Activated naive CD8-positive, alpha-beta T cell treated with anti-CD3 and anti-CD28 coated beads for 36 hours (primary cell): Measurements from ENCODE around the gene TOR1B. TPM values are rescaled to one million over a fixed set of nuclear protein-coding genes. Genes with fewer than 3 reads are reported as not detected.

Experiments used
- DNase-seq: peaks from one replicate; pipeline ENCODE4 v3.0.0; 2021
- H3K27ac Mint-ChIP-seq: one replicate; pipeline ENCODE4 v1.8.0; 2022; ENCODE audit warnings: mild to moderate bottlenecking, moderate library complexity, mixed read lengths
- H3K27me3 Mint-ChIP-seq: one replicate; pipeline ENCODE4 v1.8.0; 2022; ENCODE audit warnings: mild to moderate bottlenecking, mixed read lengths
- H3K36me3 Mint-ChIP-seq: one replicate; pipeline ENCODE4 v1.8.0; 2021; ENCODE audit warnings: mild to moderate bottlenecking, mixed read lengths
- H3K4me1 Mint-ChIP-seq: one replicate; pipeline ENCODE4 v1.8.0; 2021; ENCODE audit warnings: mixed read lengths
- H3K4me3 Mint-ChIP-seq: one replicate; pipeline ENCODE4 v1.8.0; 2022; ENCODE audit warnings: mild to moderate bottlenecking, moderate library complexity, mixed read lengths
- H3K9me3 Mint-ChIP-seq: one replicate; pipeline ENCODE4 v1.8.0; 2022; ENCODE audit warnings: mixed read lengths
- total RNA-seq, 2 experiments: library from RNA; stranded (reverse); gene quantifications; one replicate each; pipeline ENCODE4 v1.2.3, GENCODE V29; 2021

Gene TOR1B
- total RNA-seq, 2 experiments from 2014 or later = 18.7 to 19.8 TPM

DNA sequence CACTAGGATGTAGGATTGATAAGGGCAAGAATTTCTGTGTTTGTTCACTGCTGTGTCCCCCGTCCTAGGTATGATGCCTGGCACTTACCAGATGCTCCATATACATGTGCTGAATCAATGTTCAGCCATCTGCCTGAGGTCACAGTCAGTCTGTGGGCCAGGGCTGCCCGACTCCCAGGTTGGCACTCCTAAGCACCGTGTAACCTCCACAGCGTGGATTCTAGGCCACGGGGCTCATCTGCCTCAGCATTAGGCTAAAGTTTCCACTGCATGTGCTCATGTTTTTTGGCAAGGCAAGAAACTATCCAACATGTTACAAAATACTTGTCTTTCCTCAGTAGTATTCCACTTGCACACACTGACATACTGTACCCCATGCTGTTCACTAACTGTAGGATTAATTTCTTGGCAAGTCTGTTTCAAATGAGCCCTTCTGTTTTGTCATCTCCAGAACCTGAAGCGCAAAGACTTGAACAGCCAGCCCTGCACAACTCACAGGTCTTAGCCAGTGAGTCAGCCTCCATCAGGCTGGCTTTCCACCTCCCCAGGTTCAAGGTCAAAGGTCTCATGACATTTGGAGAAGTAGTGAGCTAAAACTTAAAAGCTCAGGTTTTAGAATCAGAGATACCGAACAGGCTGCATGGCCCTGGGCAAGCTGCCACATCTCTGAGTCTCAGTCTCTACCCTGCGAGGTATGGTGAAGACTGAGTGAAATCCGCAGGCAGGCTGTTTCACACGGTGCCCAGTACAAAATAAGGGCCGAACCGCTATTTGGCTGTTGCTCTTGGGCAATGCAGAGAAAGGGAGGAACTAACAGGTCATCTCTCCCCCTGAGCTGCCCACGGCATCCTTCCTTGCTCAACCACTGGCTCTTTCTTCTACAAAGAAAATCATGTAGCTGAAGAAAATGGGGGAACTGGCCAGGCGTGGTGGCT lies 13.8 kb downstream of the TOR1B start:
- Mint-ChIP-seq H3K27me3 (no peaks in the 10 kb centered on the region), H3K4me3 (no peak overlapping the region), H3K27ac (no peak overlapping the region), H3K36me3 (peaks cover 17% of the 10 kb centered on the region), H3K4me1 (peaks cover 10% of the 10 kb centered on the region), H3K9me3 (no peaks in the 10 kb centered on the region)
- no peak for DNase-seq

DNA sequence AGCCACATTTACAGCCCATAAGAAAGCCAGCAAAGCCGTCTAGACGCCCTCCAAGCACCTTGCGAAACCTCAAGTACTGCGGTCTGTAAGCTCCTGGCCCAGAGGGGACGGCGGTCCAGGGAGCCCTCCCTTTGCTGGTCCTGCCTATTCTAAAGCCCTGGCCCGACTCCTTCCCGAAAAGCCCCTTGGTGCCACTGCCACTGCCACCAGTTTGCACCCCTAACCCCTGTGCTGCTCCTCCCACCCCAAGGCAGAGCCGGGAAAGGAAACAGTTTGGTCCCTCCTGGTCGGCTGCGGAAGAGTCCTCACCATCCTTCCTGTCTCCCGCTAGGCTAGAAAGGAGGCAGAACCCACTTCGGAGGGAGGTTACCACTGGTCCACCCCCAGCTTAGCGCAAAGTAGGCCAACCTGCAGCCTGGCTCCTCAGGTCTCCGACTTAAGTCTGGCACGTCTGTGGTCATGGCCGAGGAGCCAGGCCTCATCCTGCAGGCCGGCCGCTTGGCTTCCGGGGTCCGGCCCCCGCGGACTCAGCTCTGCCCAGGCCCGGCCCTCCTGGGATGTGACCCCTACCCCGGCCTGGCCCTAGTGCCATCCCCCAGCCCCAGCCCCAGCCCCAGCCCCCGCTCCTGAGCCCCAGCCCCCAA lies 20.0 kb downstream of the TOR1B start:
- DNase-seq = peak; percentile 30
- no peaks in the 10 kb centered on the region for H3K9me3 Mint-ChIP-seq
- H3K4me1 Mint-ChIP-seq = peaks cover 10% of the 10 kb centered on the region
- H3K4me3 Mint-ChIP-seq = peak overlapping the region; percentile 84
- H3K27me3 Mint-ChIP-seq = no peaks in the 10 kb centered on the region
- peaks cover 14% of the 10 kb centered on the region for H3K36me3 Mint-ChIP-seq
- peak overlapping the region; percentile 84 for H3K27ac Mint-ChIP-seq

DNA sequence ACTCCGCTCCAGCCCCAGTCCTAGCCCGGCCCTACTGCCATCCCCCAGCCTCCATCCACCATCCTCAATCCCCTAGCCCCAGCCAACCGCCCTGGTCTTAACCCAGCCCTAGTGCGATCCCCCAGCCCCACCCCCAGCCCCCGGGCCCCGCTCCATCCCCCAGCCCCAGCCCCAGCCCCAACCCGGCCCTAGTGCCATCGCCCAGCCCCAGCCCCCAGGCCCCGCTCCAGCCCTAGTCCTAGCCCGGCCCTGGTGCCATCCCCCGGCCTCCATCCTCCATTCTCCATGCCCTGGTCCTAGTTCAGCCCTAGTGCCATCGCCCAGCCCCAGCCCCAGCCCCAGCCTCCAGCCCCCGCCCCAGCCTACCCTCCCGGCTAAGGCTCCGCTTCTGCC lies 20.6 kb downstream of the TOR1B start:
- Mint-ChIP-seq H3K27ac (peak overlapping the region; percentile 84), H3K36me3 (peaks cover 16% of the 10 kb centered on the region), H3K27me3 (no peaks in the 10 kb centered on the region), H3K4me3 (peak overlapping the region; percentile 84), H3K9me3 (no peaks in the 10 kb centered on the region), H3K4me1 (peaks cover 10% of the 10 kb centered on the region)
- no peak for DNase-seq

DNA sequence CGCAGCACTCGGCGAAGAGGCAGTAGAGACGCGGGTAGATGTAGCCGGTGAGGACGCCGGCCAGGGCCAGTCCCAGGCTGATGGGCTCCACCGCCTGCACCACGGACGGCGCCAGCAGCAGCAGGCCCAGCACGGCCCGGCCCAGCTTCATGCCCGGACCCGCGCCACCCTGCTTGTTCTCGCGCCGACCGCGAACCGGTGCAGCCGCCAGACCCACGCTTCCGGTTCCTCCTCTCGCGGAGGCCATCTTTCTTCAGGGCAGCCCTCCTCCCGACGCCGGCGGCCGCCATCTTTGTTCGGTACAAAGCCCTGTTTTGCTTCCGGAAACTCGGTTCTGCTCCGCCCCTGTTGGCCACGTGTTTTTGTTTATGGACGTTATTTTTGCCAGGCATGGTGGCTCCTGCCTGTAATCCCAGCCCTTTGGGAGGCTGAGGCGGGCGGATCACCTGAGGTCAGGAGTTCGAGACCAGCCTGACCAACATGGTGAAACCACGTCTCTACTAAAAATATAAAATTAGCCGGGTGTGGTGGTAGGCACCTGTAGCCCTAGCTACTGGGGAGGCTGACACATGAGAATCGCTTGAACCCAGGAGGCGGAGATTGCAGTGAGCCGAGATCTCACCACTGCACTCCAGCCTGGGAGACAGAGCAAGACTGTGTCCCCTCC lies 21.1 kb downstream of the TOR1B start, which contains the start of gene TOR1A:
Gene TOR1A, minus strand, starts transcription at position 202 of the 667 bp plus-strand sequence. Its CDS starts 51 bp downstream, at position 151.
- DNase-seq = peak; percentile 92
- Mint-ChIP-seq H3K36me3 (peaks cover 15% of the 10 kb centered on the region), H3K4me3 (peak within 1 kb of the TSS; percentile 84), H3K4me1 (peaks cover 10% of the 10 kb centered on the region), H3K27me3 (no peaks in the 10 kb centered on the region), H3K9me3 (no peaks in the 10 kb centered on the region), H3K27ac (peak within 1 kb of the TSS; percentile 84)

DNA sequence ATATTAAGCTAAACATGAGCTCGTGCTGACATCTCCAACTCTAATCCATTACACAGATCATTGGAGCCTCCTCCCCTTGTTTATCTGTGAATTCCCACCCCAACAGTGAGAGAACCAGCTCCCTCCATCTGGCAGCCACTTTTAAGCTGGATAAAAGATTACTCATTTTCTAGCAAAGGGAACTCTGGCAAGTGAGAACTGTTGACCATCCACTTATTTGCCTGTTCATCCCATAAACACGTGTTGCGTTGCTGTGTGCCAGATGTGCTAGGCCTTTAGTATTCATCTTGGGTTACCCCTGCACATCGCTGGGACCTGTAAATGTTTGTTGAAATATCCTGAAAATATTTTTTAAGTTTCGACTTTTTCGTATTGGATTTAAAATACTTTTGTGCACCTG lies 23.4 kb downstream of the TOR1B start:
- H3K4me3 Mint-ChIP-seq = no peak overlapping the region
- no peaks in the 10 kb centered on the region for H3K9me3 Mint-ChIP-seq
- peaks cover 15% of the 10 kb centered on the region for H3K36me3 Mint-ChIP-seq
- no peaks in the 10 kb centered on the region for H3K27me3 Mint-ChIP-seq
- H3K27ac Mint-ChIP-seq = peak overlapping the region; percentile 20
- H3K4me1 Mint-ChIP-seq = peaks cover 14% of the 10 kb centered on the region
- no peak for DNase-seq

DNA sequence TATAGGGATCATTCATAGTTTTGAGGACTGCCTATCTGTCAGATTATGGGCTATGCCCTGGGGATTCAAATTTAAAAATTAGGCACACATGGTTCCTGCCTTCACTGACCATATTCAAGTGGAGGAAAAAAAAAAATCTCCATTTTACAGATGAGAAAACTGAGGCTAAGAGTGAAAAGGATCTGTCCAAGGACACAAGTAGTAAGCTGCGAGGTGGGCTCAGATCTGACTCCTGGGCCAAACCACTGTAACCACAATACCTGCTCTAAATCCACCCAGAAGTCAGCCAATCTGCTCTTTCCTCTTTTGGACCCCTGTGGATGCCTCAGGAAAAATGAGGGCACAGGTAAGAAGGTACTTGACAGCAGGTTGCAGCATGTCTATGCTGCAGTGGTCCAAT lies 23.8 kb downstream of the TOR1B start:
- H3K27ac Mint-ChIP-seq = peak overlapping the region; percentile 20
- H3K27me3 Mint-ChIP-seq = no peaks in the 10 kb centered on the region
- no peak overlapping the region for H3K4me3 Mint-ChIP-seq

DNA sequence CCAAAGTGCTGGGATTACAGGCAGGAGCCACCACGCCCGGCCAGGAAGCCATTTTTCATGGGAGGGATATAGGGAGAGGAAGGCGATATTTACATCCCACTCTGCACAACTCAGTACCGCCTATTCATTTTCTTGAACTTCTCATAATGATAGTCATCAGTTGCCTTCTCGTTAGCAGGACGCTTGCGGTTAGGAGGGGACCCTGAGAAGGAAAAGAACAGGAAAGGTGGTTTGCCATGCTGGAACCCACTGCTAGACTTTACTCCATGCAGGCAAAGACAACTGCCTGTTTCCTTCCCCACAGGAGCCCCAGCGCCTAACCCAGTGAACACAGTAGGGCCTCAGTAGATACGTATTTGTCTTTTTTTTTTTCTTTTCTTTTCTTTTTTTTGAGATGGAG lies 25.1 kb downstream of the TOR1B start:
- Mint-ChIP-seq H3K36me3 (peaks cover 11% of the 10 kb centered on the region), H3K27me3 (no peaks in the 10 kb centered on the region), H3K27ac (peak overlapping the region; percentile 58), H3K9me3 (no peaks in the 10 kb centered on the region), H3K4me3 (no peak overlapping the region), H3K4me1 (peaks cover 5% of the 10 kb centered on the region)
- DNase-seq = no peak

More for the DNA sequence above, 23.8 kb downstream of the TOR1B start:
- Mint-ChIP-seq H3K4me1 (peaks cover 14% of the 10 kb centered on the region), H3K36me3 (peaks cover 17% of the 10 kb centered on the region), H3K9me3 (no peaks in the 10 kb centered on the region)
- DNase-seq = no peak

DNA sequence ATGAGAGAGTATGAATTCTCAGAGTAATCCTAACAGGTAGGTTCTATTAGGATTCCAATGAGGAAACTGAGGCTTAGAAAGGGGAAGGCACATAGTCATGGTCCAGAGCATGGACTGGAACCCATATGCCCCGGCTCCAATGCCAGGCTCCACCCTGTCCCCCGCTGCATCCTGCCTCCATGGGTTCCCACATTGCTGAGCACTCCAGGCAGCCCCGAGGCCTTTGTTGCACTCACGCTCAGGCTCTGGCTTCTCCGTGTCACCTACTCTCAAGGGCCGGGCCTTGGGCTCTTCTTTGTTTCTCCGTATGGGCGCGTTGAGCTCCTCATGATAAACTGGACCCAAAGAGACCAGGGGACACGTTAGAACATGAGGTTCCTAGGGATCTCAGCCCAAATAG lies 26.0 kb downstream of the TOR1B start:
- no peak for DNase-seq
- Mint-ChIP-seq H3K36me3 (peaks cover 15% of the 10 kb centered on the region), H3K27ac (peak overlapping the region; percentile 12), H3K9me3 (no peaks in the 10 kb centered on the region), H3K4me3 (no peak overlapping the region), H3K4me1 (peaks cover 13% of the 10 kb centered on the region), H3K27me3 (no peaks in the 10 kb centered on the region)

DNA sequence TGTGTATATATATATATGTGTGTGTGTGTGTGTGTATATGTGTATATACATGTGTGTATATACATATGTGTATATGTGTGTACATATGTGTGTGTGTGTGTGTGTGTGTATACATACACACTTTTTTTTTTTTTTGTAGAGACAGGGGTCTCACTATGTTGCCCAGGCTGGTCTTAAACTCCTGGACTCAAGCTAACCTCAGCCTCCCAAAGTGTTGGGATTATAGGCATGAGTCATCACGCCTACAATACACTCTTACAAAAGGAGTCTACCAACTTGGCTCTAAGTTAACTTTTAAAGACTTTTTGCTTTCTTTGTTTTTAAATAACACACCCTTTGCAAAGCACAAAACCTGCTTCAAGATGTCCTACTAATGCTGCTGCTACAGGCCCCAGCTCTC lies 30.0 kb downstream of the TOR1B start:
- peak overlapping the region; percentile 40 for H3K27ac Mint-ChIP-seq
- H3K4me1 Mint-ChIP-seq = peaks cover 33% of the 10 kb centered on the region
- no peak for DNase-seq
- H3K9me3 Mint-ChIP-seq = no peaks in the 10 kb centered on the region
- H3K4me3 Mint-ChIP-seq = peak overlapping the region; percentile 99
- H3K27me3 Mint-ChIP-seq = no peaks in the 10 kb centered on the region
- peaks cover 37% of the 10 kb centered on the region for H3K36me3 Mint-ChIP-seq

DNA sequence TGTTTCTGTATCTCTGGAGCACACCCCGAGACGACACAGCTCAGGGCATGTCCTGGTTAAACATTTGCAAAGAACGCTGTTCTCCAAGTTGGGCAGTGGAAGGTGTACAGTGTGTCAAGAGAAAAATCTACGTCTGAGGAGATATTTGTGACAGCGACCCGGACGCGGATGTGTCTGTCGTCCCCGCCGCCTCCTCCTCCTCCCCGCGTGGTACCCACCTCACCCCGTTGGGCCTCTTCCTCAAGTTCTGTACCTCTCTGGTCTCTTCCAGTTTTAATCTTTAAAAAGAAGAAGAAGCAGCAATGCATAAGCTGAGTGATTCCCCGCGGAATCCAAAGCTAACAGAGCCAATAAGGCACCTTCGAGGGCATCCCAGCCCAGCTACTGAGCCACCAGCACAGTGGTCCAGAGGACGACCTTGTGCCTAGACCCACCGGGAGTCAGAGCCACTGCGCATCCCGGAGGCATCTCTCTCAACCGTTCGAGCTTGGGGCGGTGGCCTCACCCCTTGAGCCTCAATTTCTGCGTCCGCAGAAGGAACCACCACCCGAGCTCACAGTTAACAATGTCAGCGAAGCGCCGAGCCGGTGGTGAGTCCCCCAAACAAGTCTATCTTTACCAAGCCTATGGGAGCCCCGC lies 31.6 kb downstream of the TOR1B start:
- H3K36me3 Mint-ChIP-seq = peaks cover 37% of the 10 kb centered on the region
- peak overlapping the region; percentile 99 for H3K27ac Mint-ChIP-seq
- H3K4me3 Mint-ChIP-seq = peak overlapping the region; percentile 99
- no peaks in the 10 kb centered on the region for H3K27me3 Mint-ChIP-seq
- DNase-seq = peak; percentile 35
- H3K4me1 Mint-ChIP-seq = peaks cover 48% of the 10 kb centered on the region
- no peaks in the 10 kb centered on the region for H3K9me3 Mint-ChIP-seq

DNA sequence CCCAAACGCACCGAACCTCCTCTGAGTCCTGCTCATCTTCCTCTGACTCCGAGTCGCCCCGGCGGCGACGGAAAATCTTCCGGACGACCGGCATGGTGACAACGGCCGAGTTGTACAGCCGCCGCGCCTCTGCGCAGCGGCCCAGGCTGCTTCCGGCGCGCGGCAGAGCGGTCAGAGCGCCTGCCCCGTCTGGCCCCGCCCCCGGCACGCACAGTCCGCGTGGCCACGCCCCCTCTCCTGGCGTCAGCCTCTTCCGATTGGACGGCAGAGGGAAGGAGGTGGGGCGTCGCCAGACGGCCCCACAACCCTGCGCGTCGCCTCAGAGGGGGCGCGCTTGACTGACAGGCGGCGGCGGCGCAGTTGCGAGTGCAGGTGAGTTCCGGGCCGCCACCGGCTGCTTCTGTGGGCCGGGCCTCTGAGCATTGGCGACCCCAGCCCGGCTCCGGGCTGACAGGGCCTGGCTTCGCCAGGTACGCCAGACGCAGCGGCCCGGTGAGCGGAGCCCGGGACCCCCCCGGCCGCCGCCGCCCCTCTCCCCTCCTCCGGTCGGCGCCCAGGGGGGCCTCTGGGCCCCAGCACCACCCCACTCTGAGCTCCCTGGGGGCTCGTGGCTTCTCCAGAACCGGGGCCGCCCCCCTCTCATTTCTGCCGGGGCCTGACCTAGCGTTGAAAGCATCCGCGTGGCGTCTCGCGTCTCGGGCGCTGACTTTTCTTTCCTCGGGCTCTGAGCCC lies 32.3 kb downstream of the TOR1B start, which contains the start of the genes C9orf78 and USP20:
Gene C9orf78, minus strand, starts transcription at position 148 of the 732 bp plus-strand sequence. Its CDS starts 54 bp downstream, at position 94.
Gene USP20, plus strand, starts transcription at position 331 of the 732 bp plus-strand sequence. CDS start 17,098 bp downstream, outside the sequence.
- no peaks in the 10 kb centered on the region for H3K9me3 Mint-ChIP-seq
- H3K36me3 Mint-ChIP-seq = peaks cover 37% of the 10 kb centered on the region
- peak within 1 kb of the TSS; percentile 99 for H3K4me3 Mint-ChIP-seq
- peak within 1 kb of the TSS; percentile 99 for H3K27ac Mint-ChIP-seq
- peaks cover 51% of the 10 kb centered on the region for H3K4me1 Mint-ChIP-seq
- DNase-seq = peak; percentile 100
- H3K27me3 Mint-ChIP-seq = no peaks in the 10 kb centered on the region

DNA sequence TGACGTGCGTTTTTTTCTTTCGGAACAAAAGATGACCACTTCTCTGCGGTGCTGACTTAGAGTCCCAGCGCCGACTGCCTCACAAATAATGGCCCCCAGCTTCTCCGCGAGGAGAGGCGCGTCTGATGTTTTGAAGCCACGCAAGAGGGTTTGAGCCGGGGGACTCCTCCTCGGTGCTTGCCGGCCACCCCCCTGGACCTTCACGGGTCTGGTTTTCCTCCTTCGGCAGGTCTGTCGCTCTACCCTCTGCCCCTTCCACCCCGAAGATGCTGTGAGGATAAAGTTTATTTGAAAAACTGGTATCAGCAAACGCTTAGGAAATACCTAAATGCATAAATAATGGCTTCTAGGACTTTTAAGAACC lies 32.9 kb downstream of the TOR1B start:
- H3K27me3 Mint-ChIP-seq = no peaks in the 10 kb centered on the region
- no peaks in the 10 kb centered on the region for H3K9me3 Mint-ChIP-seq
- peak overlapping the region; percentile 93 for H3K4me3 Mint-ChIP-seq
- peak overlapping the region; percentile 91 for H3K27ac Mint-ChIP-seq
- DNase-seq = no peak
- H3K36me3 Mint-ChIP-seq = peaks cover 35% of the 10 kb centered on the region
- peaks cover 52% of the 10 kb centered on the region for H3K4me1 Mint-ChIP-seq

DNA sequence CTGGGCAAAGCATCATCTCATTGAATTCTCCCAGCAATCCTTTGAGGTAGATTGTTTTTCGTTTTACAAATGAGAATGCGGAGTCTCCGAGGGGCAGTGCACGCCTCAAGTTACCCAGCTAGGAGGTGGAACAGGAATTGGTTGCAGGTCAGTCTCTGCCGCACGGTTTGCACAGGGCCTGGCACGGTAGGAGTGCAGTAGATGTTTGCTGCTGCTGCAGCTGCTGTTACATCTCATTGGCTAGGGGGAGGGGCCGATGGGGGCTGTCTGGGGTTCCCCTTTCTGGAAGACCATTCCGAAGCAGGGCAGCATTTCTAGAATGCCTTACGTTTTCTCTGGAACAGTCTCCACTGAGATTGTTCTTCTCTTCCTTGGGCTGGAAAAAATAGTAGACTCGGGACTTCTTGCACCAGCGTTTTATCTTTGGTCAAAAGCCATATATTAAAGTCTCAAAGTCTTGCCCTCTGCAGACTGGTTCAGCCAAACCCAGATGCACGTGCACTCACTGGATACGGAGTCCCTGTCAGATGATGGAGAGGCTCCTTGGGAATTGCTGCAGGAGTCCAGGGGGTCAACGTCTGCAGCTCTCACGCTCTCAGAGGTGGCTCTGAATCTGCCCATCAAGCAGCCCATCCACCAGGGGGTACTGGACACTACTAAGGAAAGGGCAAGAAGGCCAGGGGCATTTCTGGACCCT lies 33.5 kb downstream of the TOR1B start:
- H3K27me3 Mint-ChIP-seq = no peaks in the 10 kb centered on the region
- H3K4me3 Mint-ChIP-seq = peak overlapping the region; percentile 93
- peak; percentile 62 for DNase-seq
- no peaks in the 10 kb centered on the region for H3K9me3 Mint-ChIP-seq
- peak overlapping the region; percentile 91 for H3K27ac Mint-ChIP-seq
- peaks cover 57% of the 10 kb centered on the region for H3K4me1 Mint-ChIP-seq
- peaks cover 33% of the 10 kb centered on the region for H3K36me3 Mint-ChIP-seq
